SK-MEL-5 (cell line): ENCODE data around the gene CASKIN2. TPM values are rescaled to one million over a fixed set of nuclear protein-coding genes. Genes with fewer than 3 reads are reported as not detected.
A peak's percentile ranks its signal among the peaks of the same experiment; 100 is the strongest.

Source experiments
- DNase-seq: peaks from one replicate; pipeline ENCODE4 v3.0.0-alpha.2; 2016; ENCODE audit warnings: low read depth, low spot score
- in situ Hi-C: cut with HindIII; loops from 2 replicates; pipeline ENCODE4 v1.10.0; 2016; ENCODE audit warnings: low sequenced_read_pairs, high pct_unique_total_duplicates, low pct_unique_long_range_greater_than_20kb
- total RNA-seq: library from RNA; depleted of rRNA; stranded (reverse); fragments of >200 nt; shearing (Covaris generic); gene quantifications from 2 replicates; pipeline ENCODE4 v1.2.3, GENCODE V29; 2014

The CASKIN2 gene
- total RNA-seq, 1 experiment from 2014 or later: 3.5 TPM

GRCh38 chr17:75512926-75513640 is 2.3 kb downstream of the CASKIN2 start:
- no peak for DNase-seq
- in situ Hi-C loops: no loop called here

GRCh38 chr17:75511610-75512575 is 3.4 kb downstream of the CASKIN2 start:
- no peak for DNase-seq
- in situ Hi-C loops: no loop called here

GRCh38 chr17:75511270-75511609 is 4.1 kb downstream of the CASKIN2 start:
- no peak for DNase-seq
- in situ Hi-C loops: no loop called here

- DNase-seq: no peak
- in situ Hi-C loops: no loop called here
Measured at GRCh38 chr17:75509528-75510258, 5.6 kb downstream of the CASKIN2 start.

- in situ Hi-C loops: no loop called here
- no peak for DNase-seq
Measured at GRCh38 chr17:75508931-75509361, 6.4 kb downstream of the CASKIN2 start.

- in situ Hi-C loops: no loop called here
- no peak for DNase-seq
Measured at GRCh38 chr17:75507733-75508719, 7.3 kb downstream of the CASKIN2 start.

GRCh38 chr17:75506888-75507287 is 8.4 kb downstream of the CASKIN2 start:
- in situ Hi-C loops: no loop called here
- DNase-seq: no peak

- no peak for DNase-seq
- in situ Hi-C loops: no loop called here
Measured at GRCh38 chr17:75506134-75506533, 9.2 kb downstream of the CASKIN2 start.

GRCh38 chr17:75505640-75506039 is 9.7 kb downstream of the CASKIN2 start:
- in situ Hi-C loops: no loop called here
- DNase-seq: no peak

GRCh38 chr17:75505152-75505409 is 10.3 kb downstream of the CASKIN2 start:
- in situ Hi-C loops: no loop called here
- no peak for DNase-seq

GRCh38 chr17:75504347-75505151 is 10.8 kb downstream of the CASKIN2 start:
- peak; percentile 66 for DNase-seq
- in situ Hi-C loops: no loop called here

- no peak for DNase-seq
- in situ Hi-C loops: no loop called here
Measured at GRCh38 chr17:75503976-75504346, 11.4 kb downstream of the CASKIN2 start.

- no peak for DNase-seq
- in situ Hi-C loops: no loop called here
Measured at GRCh38 chr17:75503337-75503950, 11.9 kb downstream of the CASKIN2 start.

- DNase-seq: no peak
- in situ Hi-C loops: no loop called here
Measured at GRCh38 chr17:75502721-75503329, 12.5 kb downstream of the CASKIN2 start.

GRCh38 chr17:75502072-75502720 is 13.1 kb downstream of the CASKIN2 start:
- in situ Hi-C loops: no loop called here
- no peak for DNase-seq
